HepG2 (cell line): Measurements from ENCODE around the gene TF. TPM values are rescaled to one million over a fixed set of nuclear protein-coding genes. Genes with fewer than 3 reads are reported as not detected.

Source experiments
- CCDC6 ChIP-seq: sonication (generic); formaldehyde crosslinking; IDR thresholded peaks from 2 replicates; pipeline ENCODE4 v1.8.1; 2022; ENCODE audit warnings: mild to moderate bottlenecking, missing genetic modification reagents, moderate library complexity
- HDAC2 ChIP-seq: sonication (generic); formaldehyde crosslinking; IDR thresholded peaks from 2 replicates; pipeline ENCODE4 v1.4.0; 2020; ENCODE audit warnings: missing genetic modification reagents
- JARID2 ChIP-seq: sonication (generic); formaldehyde crosslinking; IDR thresholded peaks from 2 replicates; pipeline ENCODE4 v1.8.1; 2023; ENCODE audit warnings: missing genetic modification reagents, inconsistent platforms; ENCODE audit not compliant: insufficient replicate concordance
- MATR3 ChIP-seq: sonication (generic); formaldehyde crosslinking; IDR thresholded peaks from 2 replicates; pipeline ENCODE4 v1.4.0; 2020; ENCODE audit warnings: missing genetic modification reagents
- NFRKB ChIP-seq: fragments of 450-650 bp; IDR thresholded peaks from 2 replicates; pipeline ENCODE4 v1.6.1; 2017
- PHF5A ChIP-seq: IDR thresholded peaks from one replicate; pipeline ENCODE4 v1.6.1; 2018; ENCODE audit warnings: low read depth, missing genetic modification reagents; ENCODE audit not compliant: unreplicated experiment
- POLR2AphosphoS2 ChIP-seq: IDR thresholded peaks from 2 replicates; pipeline ENCODE4 v1.6.1; 2011; ENCODE audit warnings: low read depth, low read length, improper control_type of control experiment
- SETDB1 ChIP-seq: sonication (generic); formaldehyde crosslinking; IDR thresholded peaks from 2 replicates; pipeline ENCODE4 v1.5.1; 2020; ENCODE audit warnings: missing genetic modification reagents, mild to moderate bottlenecking, borderline replicate concordance
- SOX6 ChIP-seq, 2 experiments: fragments of 450-650 bp in 1 of 2; sonication (generic) in 1 of 2; formaldehyde crosslinking in 1 of 2; IDR thresholded peaks; 2 replicates each; pipeline versions ENCODE4 v1.4.0 to v1.6.1; 2017 to 2020; ENCODE audit warnings: antibody characterized with exemption in 1 of 2, mild to moderate bottlenecking in 1 of 2, missing genetic modification reagents in 1 of 2
- ZNF501 ChIP-seq: sonication (generic); formaldehyde crosslinking; IDR thresholded peaks from 2 replicates; pipeline ENCODE4 v1.5.1; 2020; ENCODE audit warnings: mild to moderate bottlenecking, moderate library complexity, missing genetic modification reagents
- ZNF589 ChIP-seq: sonication (generic); formaldehyde crosslinking; conservative IDR thresholded peaks from 2 replicates; pipeline ENCODE4 v1.8.0; 2022; ENCODE audit warnings: mild to moderate bottlenecking, moderate library complexity, missing genetic modification reagents
- ZNF607 ChIP-seq: sonication (generic); formaldehyde crosslinking; IDR thresholded peaks from 2 replicates; pipeline ENCODE4 v1.5.1; 2020; ENCODE audit warnings: missing genetic modification reagents, mild to moderate bottlenecking, borderline replicate concordance
- polyA plus RNA-seq, 8 experiments: library from polyadenylated mRNA; depleted of rRNA in 3 of 8; stranded (reverse) in 7 of 8; unstranded in 1 of 8; fragments of >200 nt; fragmentation: Illumina TruSeq in 4 of 8; extraction: Trizol in 4 of 8; gene quantifications; 2 replicates each; pipeline versions ENCODE4 v1.2.1 to v1.2.3, GENCODE V29; 2011 to 2016; ENCODE audit warnings: low read depth in 4 of 8, missing spikeins in 1 of 8, mixed read lengths in 1 of 8; ENCODE audit not compliant: insufficient read depth in 1 of 8
- total RNA-seq, 5 experiments: library from RNA; depleted of rRNA; stranded (reverse); fragments of >200 nt; fragmentation: Illumina TruSeq; extraction: Trizol; gene quantifications; 2 replicates each; pipeline ENCODE4 v1.2.3, GENCODE V29; 2016; ENCODE audit warnings: low read depth in 1 of 5
- TF ChIP-seq, protein P1 (sequence below): sonication (generic); formaldehyde crosslinking; conservative IDR thresholded peaks from 2 replicates; pipeline ENCODE4 v1.4.0; 2020; ENCODE audit warnings: mild to moderate bottlenecking, missing genetic modification reagents, moderate library complexity
- TF ChIP-seq, protein P2 (sequence below): IDR thresholded peaks from 2 replicates; pipeline ENCODE4 v1.6.1; 2016; ENCODE audit warnings: low read depth
- TF ChIP-seq, protein P3 (sequence below): IDR thresholded peaks from 2 replicates; pipeline ENCODE4 v1.6.1; 2016; ENCODE audit warnings: control low read depth
- TF ChIP-seq, protein P4 (sequence below): sonication (generic); formaldehyde crosslinking; IDR thresholded peaks from 2 replicates; pipeline ENCODE4 v1.4.0; 2020; ENCODE audit warnings: missing genetic modification reagents, borderline replicate concordance
- TF ChIP-seq, protein P5 (sequence below): sonication (generic); formaldehyde crosslinking; IDR thresholded peaks from 2 replicates; pipeline ENCODE4 v1.5.0; 2020; ENCODE audit warnings: missing genetic modification reagents
- TF ChIP-seq, protein P6 (sequence below): sonication (generic); formaldehyde crosslinking; IDR thresholded peaks from 2 replicates; pipeline ENCODE4 v1.5.0; 2020; ENCODE audit warnings: mild to moderate bottlenecking, low read depth, missing genetic modification reagents, borderline replicate concordance

TF gene
- total and polyA plus RNA-seq, 2 of the 13 experiments (the other 11 are each of a cell fraction or from before 2014, with no cell fraction given), result 10,074 to 11,821 TPM

DNA sequence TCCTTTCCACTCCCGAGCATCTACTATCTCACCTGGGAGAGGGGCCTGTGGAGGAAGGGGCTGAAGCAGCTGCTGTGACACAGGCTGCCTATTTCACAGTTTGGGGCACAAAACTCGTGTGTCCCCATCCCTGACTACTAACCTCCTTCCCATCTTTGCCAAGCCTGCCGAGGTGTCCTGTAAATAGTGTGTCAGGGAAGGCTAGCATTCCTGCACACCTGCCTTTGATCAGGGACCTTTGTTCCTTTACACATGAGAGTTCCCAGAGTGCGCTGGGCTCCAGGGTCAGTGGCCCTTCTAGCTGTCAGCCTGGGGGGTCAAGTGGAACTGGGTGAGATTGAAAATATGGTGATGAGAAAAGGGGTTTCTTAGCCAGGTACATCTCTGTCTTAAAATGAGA is 13.0 kb upstream of the TF start (continued):
- TF ChIP-seq, protein P1, sequence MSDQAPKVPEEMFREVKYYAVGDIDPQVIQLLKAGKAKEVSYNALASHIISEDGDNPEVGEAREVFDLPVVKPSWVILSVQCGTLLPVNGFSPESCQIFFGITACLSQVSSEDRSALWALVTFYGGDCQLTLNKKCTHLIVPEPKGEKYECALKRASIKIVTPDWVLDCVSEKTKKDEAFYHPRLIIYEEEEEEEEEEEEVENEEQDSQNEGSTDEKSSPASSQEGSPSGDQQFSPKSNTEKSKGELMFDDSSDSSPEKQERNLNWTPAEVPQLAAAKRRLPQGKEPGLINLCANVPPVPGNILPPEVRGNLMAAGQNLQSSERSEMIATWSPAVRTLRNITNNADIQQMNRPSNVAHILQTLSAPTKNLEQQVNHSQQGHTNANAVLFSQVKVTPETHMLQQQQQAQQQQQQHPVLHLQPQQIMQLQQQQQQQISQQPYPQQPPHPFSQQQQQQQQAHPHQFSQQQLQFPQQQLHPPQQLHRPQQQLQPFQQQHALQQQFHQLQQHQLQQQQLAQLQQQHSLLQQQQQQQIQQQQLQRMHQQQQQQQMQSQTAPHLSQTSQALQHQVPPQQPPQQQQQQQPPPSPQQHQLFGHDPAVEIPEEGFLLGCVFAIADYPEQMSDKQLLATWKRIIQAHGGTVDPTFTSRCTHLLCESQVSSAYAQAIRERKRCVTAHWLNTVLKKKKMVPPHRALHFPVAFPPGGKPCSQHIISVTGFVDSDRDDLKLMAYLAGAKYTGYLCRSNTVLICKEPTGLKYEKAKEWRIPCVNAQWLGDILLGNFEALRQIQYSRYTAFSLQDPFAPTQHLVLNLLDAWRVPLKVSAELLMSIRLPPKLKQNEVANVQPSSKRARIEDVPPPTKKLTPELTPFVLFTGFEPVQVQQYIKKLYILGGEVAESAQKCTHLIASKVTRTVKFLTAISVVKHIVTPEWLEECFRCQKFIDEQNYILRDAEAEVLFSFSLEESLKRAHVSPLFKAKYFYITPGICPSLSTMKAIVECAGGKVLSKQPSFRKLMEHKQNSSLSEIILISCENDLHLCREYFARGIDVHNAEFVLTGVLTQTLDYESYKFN, result peak; percentile 95
- TF ChIP-seq SETDB1 (CRISPR knock-in tag), result no peak
- TF ChIP-seq MATR3, result no peak
- peak; percentile 88 for TF ChIP-seq HDAC2
- TF ChIP-seq NFRKB, result no peak
- 0 out of 2 replicates have a peak, but pooled peaks have one; percentile 65 for TF ChIP-seq ZNF501 (CRISPR knock-in tag)
- TF ChIP-seq, protein P2, sequence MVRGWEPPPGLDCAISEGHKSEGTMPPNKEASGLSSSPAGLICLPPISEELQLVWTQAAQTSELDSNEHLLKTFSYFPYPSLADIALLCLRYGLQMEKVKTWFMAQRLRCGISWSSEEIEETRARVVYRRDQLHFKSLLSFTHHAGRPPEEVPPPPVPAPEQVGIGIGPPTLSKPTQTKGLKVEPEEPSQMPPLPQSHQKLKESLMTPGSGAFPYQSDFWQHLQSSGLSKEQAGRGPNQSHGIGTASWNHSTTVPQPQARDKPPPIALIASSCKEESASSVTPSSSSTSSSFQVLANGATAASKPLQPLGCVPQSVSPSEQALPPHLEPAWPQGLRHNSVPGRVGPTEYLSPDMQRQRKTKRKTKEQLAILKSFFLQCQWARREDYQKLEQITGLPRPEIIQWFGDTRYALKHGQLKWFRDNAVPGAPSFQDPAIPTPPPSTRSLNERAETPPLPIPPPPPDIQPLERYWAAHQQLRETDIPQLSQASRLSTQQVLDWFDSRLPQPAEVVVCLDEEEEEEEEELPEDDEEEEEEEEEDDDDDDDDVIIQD (CRISPR knock-in tag), result peak; percentile 97
- TF ChIP-seq SOX6 (IDR thresholded peaks at IDR 0.05), result no peak
- TF ChIP-seq SOX6 (CRISPR knock-in tag; IDR thresholded peaks at IDR 0.05), result peak; percentile 85
- TF ChIP-seq, protein P3, sequence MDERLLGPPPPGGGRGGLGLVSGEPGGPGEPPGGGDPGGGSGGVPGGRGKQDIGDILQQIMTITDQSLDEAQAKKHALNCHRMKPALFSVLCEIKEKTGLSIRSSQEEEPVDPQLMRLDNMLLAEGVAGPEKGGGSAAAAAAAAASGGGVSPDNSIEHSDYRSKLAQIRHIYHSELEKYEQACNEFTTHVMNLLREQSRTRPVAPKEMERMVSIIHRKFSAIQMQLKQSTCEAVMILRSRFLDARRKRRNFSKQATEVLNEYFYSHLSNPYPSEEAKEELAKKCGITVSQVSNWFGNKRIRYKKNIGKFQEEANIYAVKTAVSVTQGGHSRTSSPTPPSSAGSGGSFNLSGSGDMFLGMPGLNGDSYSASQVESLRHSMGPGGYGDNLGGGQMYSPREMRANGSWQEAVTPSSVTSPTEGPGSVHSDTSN, result no peak
- TF ChIP-seq ZNF589 (CRISPR knock-in tag), result no peak
- TF ChIP-seq POLR2AphosphoS2, result no peak
- no peak for TF ChIP-seq JARID2 (CRISPR knock-in tag)
- no peak for TF ChIP-seq PHF5A (CRISPR knock-in tag)
- no peak for TF ChIP-seq CCDC6 (CRISPR knock-in tag)
- TF ChIP-seq, protein P4, sequence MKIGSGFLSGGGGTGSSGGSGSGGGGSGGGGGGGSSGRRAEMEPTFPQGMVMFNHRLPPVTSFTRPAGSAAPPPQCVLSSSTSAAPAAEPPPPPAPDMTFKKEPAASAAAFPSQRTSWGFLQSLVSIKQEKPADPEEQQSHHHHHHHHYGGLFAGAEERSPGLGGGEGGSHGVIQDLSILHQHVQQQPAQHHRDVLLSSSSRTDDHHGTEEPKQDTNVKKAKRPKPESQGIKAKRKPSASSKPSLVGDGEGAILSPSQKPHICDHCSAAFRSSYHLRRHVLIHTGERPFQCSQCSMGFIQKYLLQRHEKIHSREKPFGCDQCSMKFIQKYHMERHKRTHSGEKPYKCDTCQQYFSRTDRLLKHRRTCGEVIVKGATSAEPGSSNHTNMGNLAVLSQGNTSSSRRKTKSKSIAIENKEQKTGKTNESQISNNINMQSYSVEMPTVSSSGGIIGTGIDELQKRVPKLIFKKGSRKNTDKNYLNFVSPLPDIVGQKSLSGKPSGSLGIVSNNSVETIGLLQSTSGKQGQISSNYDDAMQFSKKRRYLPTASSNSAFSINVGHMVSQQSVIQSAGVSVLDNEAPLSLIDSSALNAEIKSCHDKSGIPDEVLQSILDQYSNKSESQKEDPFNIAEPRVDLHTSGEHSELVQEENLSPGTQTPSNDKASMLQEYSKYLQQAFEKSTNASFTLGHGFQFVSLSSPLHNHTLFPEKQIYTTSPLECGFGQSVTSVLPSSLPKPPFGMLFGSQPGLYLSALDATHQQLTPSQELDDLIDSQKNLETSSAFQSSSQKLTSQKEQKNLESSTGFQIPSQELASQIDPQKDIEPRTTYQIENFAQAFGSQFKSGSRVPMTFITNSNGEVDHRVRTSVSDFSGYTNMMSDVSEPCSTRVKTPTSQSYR (CRISPR knock-in tag), result peak; percentile 77; the same call in 1 of the 2 replicates
- TF ChIP-seq, protein P5, sequence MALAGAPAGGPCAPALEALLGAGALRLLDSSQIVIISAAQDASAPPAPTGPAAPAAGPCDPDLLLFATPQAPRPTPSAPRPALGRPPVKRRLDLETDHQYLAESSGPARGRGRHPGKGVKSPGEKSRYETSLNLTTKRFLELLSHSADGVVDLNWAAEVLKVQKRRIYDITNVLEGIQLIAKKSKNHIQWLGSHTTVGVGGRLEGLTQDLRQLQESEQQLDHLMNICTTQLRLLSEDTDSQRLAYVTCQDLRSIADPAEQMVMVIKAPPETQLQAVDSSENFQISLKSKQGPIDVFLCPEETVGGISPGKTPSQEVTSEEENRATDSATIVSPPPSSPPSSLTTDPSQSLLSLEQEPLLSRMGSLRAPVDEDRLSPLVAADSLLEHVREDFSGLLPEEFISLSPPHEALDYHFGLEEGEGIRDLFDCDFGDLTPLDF (CRISPR knock-in tag), result no peak
- TF ChIP-seq, protein P6, sequence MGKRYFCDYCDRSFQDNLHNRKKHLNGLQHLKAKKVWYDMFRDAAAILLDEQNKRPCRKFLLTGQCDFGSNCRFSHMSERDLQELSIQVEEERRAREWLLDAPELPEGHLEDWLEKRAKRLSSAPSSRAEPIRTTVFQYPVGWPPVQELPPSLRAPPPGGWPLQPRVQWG (CRISPR knock-in tag), result no peak
- peak; percentile 26; the same call in 1 of the 2 replicates for TF ChIP-seq ZNF607 (CRISPR knock-in tag)
